Endothelial cell of umbilical vein (primary cell): ENCODE data around the gene PRRC2C. TPM values are rescaled to one million over a fixed set of nuclear protein-coding genes. Genes with fewer than 3 reads are reported as not detected.

Experiments used
- BruUV-seq: library from RNA; stranded (reverse); fragments of 400-500 nt; replicated peaks from 2 replicates; lab custom pipeline; 2021; lab: Mats Ljungman, UMichigan
- CTCF ChIA-PET: fragments of 300-600, 350-600 bp; sonication (Branson Sonifier 250); formaldehyde crosslinking; loops from one replicate; lab custom pipeline; 2021; ENCODE audit warnings: antibody characterized with exemption, inconsistent platforms; lab: Charles Lee
- POLR2A ChIA-PET: fragments of 300-600, 350-600 bp; sonication (Branson Sonifier 250); formaldehyde crosslinking; loops from one replicate; lab custom pipeline; 2021; ENCODE audit warnings: antibody characterized with exemption, inconsistent platforms; lab: Charles Lee
- DNase-seq: peaks from one replicate; pipeline ENCODE4 v3.0.0-alpha.2; 2011; ENCODE audit warnings: low read depth, low spot score
- FAIRE-seq: peaks from 2 replicates; lab custom pipeline; 2011; peaks lifted over from hg19 to GRCh38; lab: Jason Lieb, UNC
- H2AFZ ChIP-seq: 2 replicates; pipeline ENCODE4 v1.6.0; 2012; ENCODE audit warnings: low read depth, low read length, control low read depth, inconsistent platforms
- H3K27ac ChIP-seq: 2 replicates; pipeline ENCODE4 v1.5.1; 2011; ENCODE audit warnings: low read depth, mild to moderate bottlenecking, control low read depth, low read length, moderate library complexity; ENCODE audit not compliant: insufficient read depth
- H3K27me3 ChIP-seq, 2 experiments: 2 replicates each; pipeline versions ENCODE4 v1.6.0 to v1.6.1; 2011; ENCODE audit warnings: low read length in 2 of 2, mixed read lengths in 1 of 2; ENCODE audit not compliant: control insufficient read depth in 2 of 2, insufficient read depth in 2 of 2
- H3K36me3 ChIP-seq, 2 experiments: 2 replicates in 1 of 2; 3 replicates in 1 of 2; pipeline ENCODE4 v1.5.1; 2011; ENCODE audit warnings: low read length in 2 of 2, mild to moderate bottlenecking in 1 of 2, moderate library complexity in 1 of 2; ENCODE audit not compliant: control insufficient read depth in 2 of 2, insufficient read depth in 2 of 2; ENCODE audit errors: extremely low read depth in 1 of 2
- H3K4me1 ChIP-seq: 3 replicates; pipeline ENCODE4 v1.5.1; 2011; ENCODE audit warnings: mild to moderate bottlenecking, low read length; ENCODE audit not compliant: control insufficient read depth, insufficient read depth; ENCODE audit errors: extremely low read depth
- H3K4me2 ChIP-seq: 2 replicates; pipeline ENCODE4 v1.6.1; 2011; ENCODE audit warnings: low read length, control low read depth, mixed read lengths; ENCODE audit not compliant: insufficient read depth
- H3K4me3 ChIP-seq, 3 experiments: fragments of 200-600 bp in 1 of 3; sonication (generic), shearing (Covaris generic) in 1 of 3; replicated peaks in 1 of 3; 2 replicates each; pipeline ENCODE4 v1.5.1; 2011 to 2016; ENCODE audit warnings: control low read depth in 3 of 3, low read length in 3 of 3, mild to moderate bottlenecking in 2 of 3, inconsistent platforms in 1 of 3, low read depth in 1 of 3, moderate library complexity in 1 of 3; ENCODE audit not compliant: insufficient read depth in 1 of 3
- H3K79me2 ChIP-seq: 2 replicates; pipeline ENCODE4 v1.6.0; 2012; ENCODE audit warnings: low read length, inconsistent platforms; ENCODE audit not compliant: control insufficient read depth, insufficient read depth
- H3K9ac ChIP-seq: replicated peaks from 2 replicates; pipeline ENCODE3; 2011; ENCODE audit warnings: low read length, control low read depth; ENCODE audit not compliant: insufficient read depth; ENCODE audit errors: extremely low read depth
- H3K9me1 ChIP-seq: replicated peaks from 3 replicates; pipeline ENCODE4 v1.6.0; 2011; ENCODE audit warnings: mild to moderate bottlenecking, low read length; ENCODE audit not compliant: control insufficient read depth, insufficient read depth; ENCODE audit errors: extremely low read depth
- H3K9me3 ChIP-seq: replicated peaks from 2 replicates; pipeline ENCODE4 v1.5.1; 2012; ENCODE audit warnings: low read length, inconsistent platforms; ENCODE audit not compliant: control insufficient read depth, insufficient read depth
- H4K20me1 ChIP-seq: replicated peaks from 2 replicates; pipeline ENCODE3; 2011; ENCODE audit warnings: mild to moderate bottlenecking, low read length; ENCODE audit not compliant: control insufficient read depth, insufficient read depth; ENCODE audit errors: extremely low read depth
- CTCF ChIP-seq, 2 donors: IDR thresholded peaks; 1 replicate in 1 of 2; 2 replicates in 1 of 2; pipeline ENCODE4 v1.5.1; 2011; ENCODE audit warnings: low read length in 2 of 2, mild to moderate bottlenecking in 2 of 2, moderate library complexity in 2 of 2, control low read depth in 1 of 2, inconsistent platforms in 1 of 2, low read depth in 1 of 2; ENCODE audit not compliant: insufficient read depth in 1 of 2; ENCODE audit errors: extremely low read depth in 1 of 2
- EZH2 ChIP-seq: IDR thresholded peaks from 2 replicates; pipeline ENCODE4 v1.6.1; 2012; ENCODE audit warnings: borderline replicate concordance, low read depth, mild to moderate bottlenecking, moderate library complexity, low read length, inconsistent platforms; ENCODE audit not compliant: severe bottlenecking
- FOS ChIP-seq: IDR thresholded peaks from 2 replicates; pipeline ENCODE4 v1.6.1; 2011; ENCODE audit warnings: mild to moderate bottlenecking, low read length, moderate library complexity, borderline replicate concordance; ENCODE audit not compliant: insufficient read depth
- GATA2 ChIP-seq: IDR thresholded peaks from 2 replicates; pipeline ENCODE4 v1.7.0; 2011; ENCODE audit warnings: low read depth, mild to moderate bottlenecking, moderate library complexity, mixed read lengths, low read length; ENCODE audit not compliant: insufficient read length, insufficient read depth
- JUN ChIP-seq: IDR thresholded peaks from 2 replicates; pipeline ENCODE4 v1.6.1; 2011; ENCODE audit warnings: borderline replicate concordance, low read depth; ENCODE audit not compliant: insufficient read length, insufficient read depth
- MYC ChIP-seq: IDR thresholded peaks from one replicate; pipeline ENCODE4 v1.6.1; 2011; ENCODE audit warnings: mild to moderate bottlenecking, low read depth, low read length
- POLR2A ChIP-seq: IDR thresholded peaks from 2 replicates; pipeline ENCODE4 v1.6.1; 2012; ENCODE audit warnings: low read depth, mild to moderate bottlenecking, control low read depth, low read length
- POLR2AphosphoS5 ChIP-seq: IDR thresholded peaks from 2 replicates; pipeline ENCODE4 v1.6.1; 2012; ENCODE audit warnings: low read depth, mild to moderate bottlenecking, control low read depth, low read length, moderate library complexity; ENCODE audit not compliant: insufficient read depth
- dilution Hi-C: fragments of 300-500 bp; cut with MboI; formaldehyde crosslinking; loops from one replicate; pipeline ENCODE4 v1.15.0; 2019; ENCODE audit warnings: low sequenced_read_pairs; ENCODE audit not compliant: extremely low pct_ligation_motif_present
- intact Hi-C: fragments of 100-400 bp; cut with micrococcal nuclease; formaldehyde crosslinking; loops from one replicate; pipeline ENCODE4 v1.10.0; 2022
- polyA plus RNA-seq, 4 experiments: library from polyadenylated mRNA; depleted of rRNA in 3 of 4; stranded (reverse) in 3 of 4; unstranded in 1 of 4; fragments of >200 nt; gene quantifications; 2 replicates each; pipeline versions ENCODE4 v1.2.1 to v1.2.3, GENCODE V29; 2011 to 2012; ENCODE audit warnings: missing spikeins in 1 of 4
- total RNA-seq: library from RNA; stranded (reverse); gene quantifications from 2 replicates; pipeline ENCODE4 v1.2.3, GENCODE V29; 2021
- TF ChIP-seq, protein P1 (sequence below): IDR thresholded peaks from 2 replicates; pipeline ENCODE4 v1.6.1; 2011; ENCODE audit not compliant: insufficient read depth, insufficient read length

The PRRC2C gene
- total and polyA plus RNA-seq, 2 donors (not counting 3 experiments of a cell fraction or from before 2014, with no cell fraction given), result 65.7 to 199 TPM

DNA sequence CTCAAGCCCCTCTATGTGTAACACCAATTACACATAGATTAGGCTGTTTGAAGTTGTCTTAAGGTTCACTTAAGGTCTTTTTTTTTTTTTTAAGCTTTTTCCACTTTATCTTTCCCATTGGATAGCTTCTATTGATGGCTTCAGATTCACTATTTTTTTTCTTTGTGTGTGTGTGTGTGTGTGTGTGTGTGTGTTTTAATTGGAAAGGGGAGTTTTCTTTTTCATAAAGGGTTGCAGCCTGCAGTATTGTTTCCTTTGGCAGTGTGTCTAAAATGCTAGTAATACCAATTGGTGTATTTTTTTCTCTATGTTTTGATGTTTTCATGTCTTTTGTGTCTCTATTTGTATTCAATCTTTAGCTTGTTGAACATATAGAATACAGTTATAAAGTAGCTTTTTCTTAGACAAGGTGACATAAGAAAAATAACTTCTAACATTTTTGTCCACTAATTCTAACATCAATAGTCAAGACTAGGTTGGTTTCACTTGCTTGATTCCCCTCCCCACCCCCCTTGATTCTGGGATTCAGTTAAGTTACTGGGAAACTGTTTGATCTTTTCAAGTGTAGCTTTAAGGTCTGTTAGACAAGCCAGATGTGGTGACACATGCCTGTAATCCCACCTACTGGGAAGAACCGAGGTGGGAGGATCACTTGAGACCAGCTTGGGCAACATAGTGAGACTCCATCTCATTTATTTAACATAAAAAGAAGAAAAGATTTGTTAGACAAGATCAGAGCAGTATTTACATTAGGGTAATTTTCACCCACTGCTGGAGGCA lies 21.4 kb downstream of the PRRC2C start:
- H3K9me3 ChIP-seq, result no peaks in the 10 kb centered on the region
- TF ChIP-seq POLR2A, result no peak
- TF ChIP-seq GATA2, result no peak
- TF ChIP-seq, protein P1, sequence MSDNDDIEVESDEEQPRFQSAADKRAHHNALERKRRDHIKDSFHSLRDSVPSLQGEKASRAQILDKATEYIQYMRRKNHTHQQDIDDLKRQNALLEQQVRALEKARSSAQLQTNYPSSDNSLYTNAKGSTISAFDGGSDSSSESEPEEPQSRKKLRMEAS, result no peak
- TF ChIP-seq JUN, result no peak
- no peak for TF ChIP-seq MYC
- TF ChIP-seq FOS, result no peak
- TF ChIP-seq EZH2, result no peak
- no peak for TF ChIP-seq POLR2AphosphoS5
- TF ChIP-seq CTCF (IDR thresholded peaks at IDR 0.05; ENCODE audit: extremely low read depth in 1 of 2, insufficient read depth in 1 of 2, low read depth in 1 of 2, low read length in 2 of 2), result no peak
- no peak overlapping the region for H3K27ac ChIP-seq
- H3K79me2 ChIP-seq, result peaks cover 100% of the 10 kb centered on the region
- dilution Hi-C loops, result no loop called here
- intact Hi-C loops, result no loop called here
- no peak for FAIRE-seq
- no peaks in the 10 kb centered on the region for H3K36me3 ChIP-seq
- no peaks in the 10 kb centered on the region for H3K27me3 ChIP-seq
- H3K4me1 ChIP-seq, result peaks cover 2% of the 10 kb centered on the region
- POLR2A ChIA-PET, result interaction anchor here (0.6 kb wide), 1 partner anchor 298 kb away, joined by 3 read pairs; no protein-coding TSS in a partner anchor
- H3K9me1 ChIP-seq, result no peaks in the 10 kb centered on the region
- peaks cover 43% of the 10 kb centered on the region for H4K20me1 ChIP-seq
- no peak overlapping the region for H3K9ac ChIP-seq
- no peak overlapping the region for H3K4me3 ChIP-seq
- peak; percentile 41 for DNase-seq
- H2AFZ ChIP-seq, result no peak overlapping the region
- CTCF ChIA-PET, result interaction anchor here (0.9 to 2.2 kb wide), 3 partner anchors 9 to 17 kb away, joined by 3 to 5 read pairs (median 4); no protein-coding TSS in a partner anchor
- BruUV-seq, result no TSS peak
- no peak overlapping the region for H3K4me2 ChIP-seq
